Uterus (tissue), 4 donors: ENCODE results near the gene CCDC134. TPM values are rescaled to one million over a fixed set of nuclear protein-coding genes. Genes with fewer than 3 reads are reported as not detected.

Source experiments
- DNase-seq, 2 donors: peaks; one replicate each; pipeline ENCODE4 v3.0.0-alpha.2; 2019 to 2020
- H3K27ac ChIP-seq, 2 donors: fragments of 200-600 bp; sonication (generic); 1 replicate in 1 of 2; 2 replicates in 1 of 2; pipeline ENCODE4 v1.5.1; 2016 to 2018
- H3K27me3 ChIP-seq, 2 donors: fragments of 200-600 bp; sonication (generic); one replicate each; pipeline ENCODE4 v1.5.1; 2018 to 2019; ENCODE audit warnings: control low read depth in 1 of 2
- H3K36me3 ChIP-seq, 2 donors: fragments of 200-600 bp; sonication (generic); one replicate each; pipeline ENCODE4 v1.5.1; 2019; ENCODE audit warnings: control low read depth in 1 of 2
- H3K4me1 ChIP-seq, 2 donors: fragments of 200-600 bp; sonication (generic); one replicate each; pipeline ENCODE4 v1.5.1; 2018 to 2019; ENCODE audit warnings: control low read depth in 1 of 2
- H3K4me3 ChIP-seq, 2 donors: fragments of 200-600 bp; sonication (generic); 1 replicate in 1 of 2; 2 replicates in 1 of 2; pipeline ENCODE4 v1.5.1; 2018 to 2019; ENCODE audit warnings: mild to moderate bottlenecking in 1 of 2
- H3K9me3 ChIP-seq, 2 donors: fragments of 200-600 bp; sonication (generic); one replicate each; pipeline ENCODE4 v1.5.1; 2019; ENCODE audit warnings: control low read depth in 1 of 2
- POLR2A ChIP-seq, 2 donors: fragments of 450-650 bp; IDR thresholded peaks; one replicate each; pipeline ENCODE4 v1.6.1; 2016; ENCODE audit warnings: antibody characterized with exemption in 2 of 2, mild to moderate bottlenecking in 1 of 2, moderate library complexity in 1 of 2
- intact Hi-C: fragments of 100-400 bp; cut with DNase I; formaldehyde crosslinking; loops from one replicate; pipeline ENCODE4 v1.15.1; 2023; ENCODE audit warnings: low total_unique reads
- total RNA-seq, 4 donors: library from RNA; depleted of rRNA in 3 of 4; stranded (reverse); fragments of >200 nt in 3 of 4; gene quantifications; one replicate each; pipeline versions ENCODE4 v1.1.0 to v1.2.4, GENCODE V29; 2014 to 2023
- TF ChIP-seq, protein P1 (sequence below), 4 experiments: fragments of 200-600 bp in 2 of 4; fragments of 450-650 bp in 2 of 4; sonication (generic) in 2 of 4; IDR thresholded peaks; one replicate each; pipeline ENCODE4 v1.5.1; 2016 to 2019; ENCODE audit warnings: antibody characterized with exemption in 4 of 4, mild to moderate bottlenecking in 2 of 4, moderate library complexity in 1 of 4
- donor health status: DM: yes; HTN: yes; CAD: no.

Gene CCDC134
- total RNA-seq, 4 donors from 2014 or later: 4.1 to 24.3 (median 11.0) TPM

DNA sequence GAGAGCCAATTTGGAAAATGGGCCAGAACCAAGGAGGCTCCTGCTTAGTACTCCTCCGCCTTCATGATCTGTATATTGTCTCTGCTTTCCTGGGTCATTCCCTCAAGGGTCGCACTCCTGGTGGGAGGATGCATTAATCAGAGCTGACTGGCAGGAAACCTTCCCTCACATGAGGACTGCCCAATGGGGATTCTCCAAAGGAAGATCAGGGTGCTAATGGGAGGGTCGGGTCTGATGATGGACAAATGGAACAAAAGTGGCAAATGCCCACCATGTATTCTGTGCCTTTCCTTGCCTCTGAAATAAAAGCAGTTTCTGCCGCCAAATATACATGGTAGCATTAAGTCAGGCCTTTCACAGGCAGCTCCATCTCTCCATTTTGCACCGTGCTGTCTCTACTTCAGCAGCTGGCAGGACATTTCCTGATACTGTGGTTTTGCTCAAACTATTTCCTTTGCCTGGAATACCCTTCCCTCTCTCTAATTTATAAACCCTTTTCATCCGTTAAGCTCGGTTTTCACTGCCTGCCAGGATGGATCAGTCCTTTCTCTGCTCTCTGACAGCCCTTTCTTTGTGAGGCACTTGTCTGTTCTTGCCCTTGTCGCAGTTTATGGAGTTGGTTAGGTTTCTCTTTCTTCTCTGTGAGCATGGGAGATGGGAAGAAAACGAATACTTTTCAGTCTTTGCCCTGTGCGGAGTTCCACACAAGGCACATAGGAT is 45.9 kb downstream of the CCDC134 start:
- no peaks in the 10 kb centered on the region for H3K27me3 ChIP-seq
- intact Hi-C loops: no loop called here
- H3K27ac ChIP-seq: no peak overlapping the region
- H3K36me3 ChIP-seq: no peaks in the 10 kb centered on the region
- no peaks in the 10 kb centered on the region for H3K9me3 ChIP-seq
- no peak overlapping the region for H3K4me3 ChIP-seq
- TF ChIP-seq POLR2A (IDR thresholded peaks at IDR 0.05): no peak
- TF ChIP-seq, protein P1, sequence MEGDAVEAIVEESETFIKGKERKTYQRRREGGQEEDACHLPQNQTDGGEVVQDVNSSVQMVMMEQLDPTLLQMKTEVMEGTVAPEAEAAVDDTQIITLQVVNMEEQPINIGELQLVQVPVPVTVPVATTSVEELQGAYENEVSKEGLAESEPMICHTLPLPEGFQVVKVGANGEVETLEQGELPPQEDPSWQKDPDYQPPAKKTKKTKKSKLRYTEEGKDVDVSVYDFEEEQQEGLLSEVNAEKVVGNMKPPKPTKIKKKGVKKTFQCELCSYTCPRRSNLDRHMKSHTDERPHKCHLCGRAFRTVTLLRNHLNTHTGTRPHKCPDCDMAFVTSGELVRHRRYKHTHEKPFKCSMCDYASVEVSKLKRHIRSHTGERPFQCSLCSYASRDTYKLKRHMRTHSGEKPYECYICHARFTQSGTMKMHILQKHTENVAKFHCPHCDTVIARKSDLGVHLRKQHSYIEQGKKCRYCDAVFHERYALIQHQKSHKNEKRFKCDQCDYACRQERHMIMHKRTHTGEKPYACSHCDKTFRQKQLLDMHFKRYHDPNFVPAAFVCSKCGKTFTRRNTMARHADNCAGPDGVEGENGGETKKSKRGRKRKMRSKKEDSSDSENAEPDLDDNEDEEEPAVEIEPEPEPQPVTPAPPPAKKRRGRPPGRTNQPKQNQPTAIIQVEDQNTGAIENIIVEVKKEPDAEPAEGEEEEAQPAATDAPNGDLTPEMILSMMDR (IDR thresholded peaks at IDR 0.05): no peak
- DNase-seq: no peak
- H3K4me1 ChIP-seq: no peaks in the 10 kb centered on the region

DNA sequence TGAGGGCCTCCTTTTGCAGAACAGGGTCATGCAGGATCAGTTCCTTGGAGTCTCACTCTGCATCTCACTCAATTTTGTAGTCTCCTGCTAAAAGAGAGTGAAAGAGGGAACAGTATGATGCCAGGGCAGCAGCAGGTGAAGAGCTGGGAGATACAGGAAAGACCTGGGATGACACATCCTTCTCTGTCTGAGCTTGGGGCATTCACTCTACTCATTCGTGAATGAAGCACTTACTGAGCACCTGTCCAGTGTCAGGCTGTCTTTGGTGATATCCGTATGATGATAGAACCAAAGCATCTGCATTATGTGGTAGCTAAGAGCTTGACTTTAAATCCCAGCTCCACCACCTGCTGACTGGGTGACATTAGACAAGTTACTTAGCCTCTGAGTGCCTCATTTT is 46.8 kb downstream of the CCDC134 start:
- intact Hi-C loops: no loop called here
- Histone ChIP-seq H3K4me3 (no peak overlapping the region), H3K4me1 (no peaks in the 10 kb centered on the region), H3K9me3 (no peaks in the 10 kb centered on the region), H3K27ac (no peak overlapping the region), H3K27me3 (no peaks in the 10 kb centered on the region), H3K36me3 (no peaks in the 10 kb centered on the region)
- TF ChIP-seq POLR2A (IDR thresholded peaks at IDR 0.05): no peak
- TF ChIP-seq, protein P1 (IDR thresholded peaks at IDR 0.05): no peak
- no peak for DNase-seq

DNA sequence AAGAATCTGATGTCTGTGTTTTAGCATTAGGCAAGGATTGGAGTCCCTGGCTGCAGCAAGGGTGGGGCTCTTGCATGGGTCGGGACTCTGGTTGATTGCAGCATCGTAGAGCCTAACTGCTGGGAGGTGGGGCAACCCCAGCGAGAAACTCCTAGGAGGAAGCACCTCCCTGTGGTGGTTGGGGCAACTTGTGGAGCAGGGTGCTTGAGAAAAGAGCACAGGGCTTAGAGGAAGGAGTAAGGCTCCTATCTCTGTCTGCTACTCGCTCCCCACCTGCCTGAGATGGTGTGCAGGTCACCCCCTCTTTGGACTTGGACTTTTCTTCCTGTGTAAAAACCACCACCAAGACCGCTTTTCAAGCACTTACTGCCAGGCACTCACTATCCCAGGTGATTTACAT is 48.0 kb downstream of the CCDC134 start:
- TF ChIP-seq, protein P1 (IDR thresholded peaks at IDR 0.05): no peak
- no peak for TF ChIP-seq POLR2A (IDR thresholded peaks at IDR 0.05)
- no peak for DNase-seq
- Histone ChIP-seq H3K36me3 (no peaks in the 10 kb centered on the region), H3K4me1 (no peaks in the 10 kb centered on the region), H3K9me3 (no peaks in the 10 kb centered on the region), H3K27me3 (no peaks in the 10 kb centered on the region), H3K4me3 (no peak overlapping the region), H3K27ac (no peak overlapping the region)
- intact Hi-C loops: no loop called here

DNA sequence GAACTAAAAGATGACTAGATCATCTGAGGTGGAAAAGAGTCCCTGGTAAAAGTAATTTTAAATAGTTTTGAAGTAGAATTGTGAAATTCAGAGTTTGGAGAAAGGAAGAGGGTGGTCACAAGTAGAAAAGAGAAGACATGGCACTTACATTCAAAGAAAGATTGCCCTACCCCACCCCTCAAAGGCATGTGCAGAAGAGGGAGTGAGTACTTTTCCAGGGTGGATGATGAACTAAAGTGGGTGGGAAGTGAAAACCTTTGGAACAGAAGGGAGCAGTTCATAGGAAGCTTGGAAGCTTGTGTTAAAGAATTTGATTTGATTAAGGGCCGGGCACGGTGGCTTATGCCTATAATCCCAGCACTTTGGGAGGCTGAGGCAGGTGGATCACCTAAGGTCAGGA is 56.0 kb downstream of the CCDC134 start:
- Histone ChIP-seq H3K4me3 (no peak overlapping the region), H3K27ac (no peak overlapping the region), H3K4me1 (no peaks in the 10 kb centered on the region), H3K27me3 (no peaks in the 10 kb centered on the region), H3K9me3 (no peaks in the 10 kb centered on the region), H3K36me3 (no peaks in the 10 kb centered on the region)
- TF ChIP-seq, protein P1 (IDR thresholded peaks at IDR 0.05): no peak
- TF ChIP-seq POLR2A (IDR thresholded peaks at IDR 0.05): no peak
- intact Hi-C loops: no loop called here
- no peak for DNase-seq

DNA sequence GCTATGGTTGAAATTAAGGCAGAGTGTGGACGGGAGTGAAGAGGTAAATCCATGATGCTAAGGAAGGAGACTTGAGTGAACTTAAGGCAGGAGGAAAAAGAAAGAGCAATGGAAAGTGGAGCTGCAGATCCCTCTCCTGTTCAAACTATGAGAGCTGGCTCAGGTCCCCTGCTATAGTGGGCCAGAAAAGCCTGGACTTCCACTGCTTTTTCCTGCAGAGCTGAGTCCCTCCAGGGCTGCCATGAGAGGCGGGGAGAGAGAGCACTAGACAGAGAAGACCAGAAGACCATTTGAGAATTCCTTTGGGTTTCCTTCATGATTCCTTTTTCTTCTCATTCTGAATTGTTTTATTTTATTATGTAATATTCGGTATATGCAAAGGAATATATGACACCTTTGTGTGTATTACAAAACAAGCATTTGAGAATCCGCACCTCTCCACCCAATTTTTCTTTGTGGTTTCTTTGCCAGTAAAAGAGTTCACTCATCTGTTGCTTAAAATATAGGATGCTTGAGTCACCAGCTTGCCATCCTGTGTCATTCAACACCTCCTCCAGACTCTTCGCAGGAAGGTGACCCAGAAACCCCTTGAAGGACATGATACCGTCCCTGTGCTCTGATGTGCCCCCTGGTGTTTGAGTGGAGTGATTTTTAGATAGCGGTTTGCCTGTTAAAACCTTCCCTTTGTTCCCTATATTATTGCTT is 56.8 kb downstream of the CCDC134 start:
- H3K27ac ChIP-seq: no peak overlapping the region
- H3K9me3 ChIP-seq: no peaks in the 10 kb centered on the region
- no peaks in the 10 kb centered on the region for H3K36me3 ChIP-seq
- intact Hi-C loops: no loop called here
- peak in 1 of 2 donors; percentile 31 for DNase-seq
- no peak overlapping the region for H3K4me3 ChIP-seq
- no peaks in the 10 kb centered on the region for H3K4me1 ChIP-seq
- TF ChIP-seq POLR2A (IDR thresholded peaks at IDR 0.05): no peak
- TF ChIP-seq, protein P1 (IDR thresholded peaks at IDR 0.05): peak; percentile 28 to 46 (median 40)
- H3K27me3 ChIP-seq: no peaks in the 10 kb centered on the region
